DMS114 treated with DMSO at 0.1 percent for 48 hours (cell line): ENCODE data around the gene SPNS3.

Experiments
- DNase-seq: peaks from one replicate; lab custom pipeline; 2025; ENCODE audit not compliant: unreplicated experiment; lab: John Stamatoyannopoulos, UW

SPNS3 gene

DNA sequence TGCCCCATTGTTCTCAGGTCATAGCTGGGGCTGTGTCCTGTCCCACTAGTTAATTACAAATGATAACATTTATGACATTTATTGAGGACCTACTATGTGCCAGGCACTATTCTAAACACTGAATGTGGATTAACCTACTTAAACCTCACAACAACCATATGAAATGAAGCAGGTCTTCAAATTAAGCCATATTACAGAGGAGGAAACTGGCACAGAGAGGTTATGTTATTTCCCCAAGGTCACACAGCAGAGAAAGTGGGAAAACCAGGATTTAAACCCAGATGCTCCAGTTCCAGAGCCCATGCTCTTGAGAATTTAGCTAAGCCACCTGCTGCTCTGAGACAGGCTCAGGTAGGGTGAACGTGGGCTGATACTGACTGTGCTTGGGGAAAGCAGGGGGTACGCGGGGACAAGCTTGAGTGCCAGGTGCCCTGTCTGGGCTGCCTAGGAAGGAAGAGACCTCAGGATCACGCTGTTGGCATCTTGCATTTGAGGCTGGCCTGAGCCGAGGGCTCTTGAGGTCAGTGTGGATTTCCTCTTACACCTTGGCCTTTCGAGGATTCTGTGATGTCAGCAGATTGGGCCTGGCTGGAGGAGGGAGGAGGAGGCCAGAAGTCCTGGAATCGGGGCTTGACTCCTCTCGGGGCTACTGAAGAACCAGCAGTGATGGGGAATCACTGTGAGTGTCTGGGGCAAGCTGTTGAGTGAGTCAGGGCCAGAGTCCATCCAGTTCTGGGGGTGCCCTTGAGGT is 73.8 kb downstream of the SPNS3 start:
- DNase-seq = no peak

DNA sequence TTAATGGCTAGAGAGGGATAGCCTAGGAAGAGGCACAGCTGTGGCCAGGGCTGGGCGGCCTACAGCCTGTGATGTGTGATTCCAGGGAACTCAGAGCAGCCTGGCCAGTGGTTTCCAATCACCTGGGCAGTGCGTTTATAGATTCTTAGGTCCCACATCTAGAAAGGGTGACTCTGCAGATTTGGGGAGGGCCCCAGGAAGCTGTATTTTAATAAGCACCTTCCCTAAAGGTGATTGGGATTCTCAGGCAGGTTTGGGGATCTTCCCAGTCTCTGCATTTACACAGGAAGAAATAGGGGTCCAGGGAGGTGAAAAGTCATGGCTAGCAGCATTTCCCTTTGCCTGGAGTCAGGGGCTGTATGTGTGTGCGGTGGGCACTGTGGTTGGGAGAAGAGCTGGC is 74.5 kb downstream of the SPNS3 start:
- DNase-seq = no peak

DNA sequence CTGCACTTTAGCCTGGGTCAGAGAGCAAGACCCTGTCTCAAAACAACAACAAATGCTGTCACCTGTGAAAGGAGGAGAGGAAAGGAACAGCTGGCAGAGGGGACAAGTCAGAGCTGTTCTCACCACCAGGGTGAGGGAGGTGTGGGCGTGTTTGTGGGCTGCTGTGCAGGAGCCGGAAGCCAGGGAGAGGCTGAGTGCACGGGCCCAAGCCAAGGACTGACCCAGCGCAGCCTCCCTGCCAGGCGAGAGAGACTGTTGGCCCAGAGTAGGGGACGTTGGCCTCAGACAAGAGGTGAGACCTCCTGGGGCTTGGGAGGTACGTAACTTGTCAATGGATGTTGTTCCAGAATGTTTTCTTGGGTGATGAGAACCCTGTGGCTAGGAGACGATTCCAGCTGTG is 75.7 kb downstream of the SPNS3 start:
- DNase-seq = no peak

DNA sequence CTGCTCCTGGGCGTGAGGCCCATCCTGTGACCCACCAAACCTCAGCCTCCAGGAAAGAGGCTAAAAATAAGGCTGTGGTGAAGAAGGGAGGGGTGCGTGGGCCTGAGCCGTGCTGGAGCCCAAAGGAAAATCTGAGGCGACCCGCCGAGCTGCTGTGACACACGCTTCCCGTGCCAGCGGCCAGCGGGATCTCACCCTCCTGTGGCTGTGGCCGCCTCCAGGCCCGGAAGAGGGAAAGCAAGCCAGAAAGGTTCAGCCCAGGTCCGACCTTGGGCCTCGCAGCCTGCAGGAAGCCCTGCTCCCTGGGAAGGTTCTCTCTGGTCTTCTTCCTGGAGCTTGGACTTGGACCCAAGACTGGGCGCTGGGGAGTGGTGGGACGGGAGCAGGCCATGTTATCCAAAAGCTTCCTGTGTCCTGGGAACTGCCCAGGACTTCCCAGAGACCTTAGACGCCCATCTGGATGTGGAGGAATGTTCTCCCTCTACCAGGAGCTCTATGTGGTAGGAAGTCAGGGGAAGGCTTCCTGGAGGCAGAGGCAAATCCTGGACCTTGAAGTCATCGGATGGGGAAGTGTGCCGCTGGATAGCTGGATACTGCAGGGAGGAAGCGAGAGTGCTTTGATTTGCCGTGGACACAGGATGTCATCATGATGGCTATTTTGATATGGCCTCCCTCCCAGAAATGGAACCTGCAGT is 76.3 kb downstream of the SPNS3 start:
- no peak for DNase-seq

DNA sequence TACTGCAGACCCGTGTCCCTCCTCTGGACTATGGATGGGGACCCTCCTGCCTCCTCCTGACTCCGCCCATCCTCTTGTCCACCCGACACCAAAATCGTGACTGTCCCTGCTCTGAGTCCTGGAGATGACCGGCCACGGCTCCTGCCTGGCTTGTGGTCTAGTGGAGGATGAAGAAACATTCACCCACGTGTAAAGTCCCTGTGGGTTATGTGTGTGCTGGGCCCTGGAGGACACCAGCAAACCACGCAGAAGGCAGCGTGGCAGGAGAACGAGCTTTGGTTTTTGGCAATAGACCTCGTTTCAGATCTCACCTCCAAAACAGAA is 76.8 kb downstream of the SPNS3 start:
- DNase-seq = no peak

DNA sequence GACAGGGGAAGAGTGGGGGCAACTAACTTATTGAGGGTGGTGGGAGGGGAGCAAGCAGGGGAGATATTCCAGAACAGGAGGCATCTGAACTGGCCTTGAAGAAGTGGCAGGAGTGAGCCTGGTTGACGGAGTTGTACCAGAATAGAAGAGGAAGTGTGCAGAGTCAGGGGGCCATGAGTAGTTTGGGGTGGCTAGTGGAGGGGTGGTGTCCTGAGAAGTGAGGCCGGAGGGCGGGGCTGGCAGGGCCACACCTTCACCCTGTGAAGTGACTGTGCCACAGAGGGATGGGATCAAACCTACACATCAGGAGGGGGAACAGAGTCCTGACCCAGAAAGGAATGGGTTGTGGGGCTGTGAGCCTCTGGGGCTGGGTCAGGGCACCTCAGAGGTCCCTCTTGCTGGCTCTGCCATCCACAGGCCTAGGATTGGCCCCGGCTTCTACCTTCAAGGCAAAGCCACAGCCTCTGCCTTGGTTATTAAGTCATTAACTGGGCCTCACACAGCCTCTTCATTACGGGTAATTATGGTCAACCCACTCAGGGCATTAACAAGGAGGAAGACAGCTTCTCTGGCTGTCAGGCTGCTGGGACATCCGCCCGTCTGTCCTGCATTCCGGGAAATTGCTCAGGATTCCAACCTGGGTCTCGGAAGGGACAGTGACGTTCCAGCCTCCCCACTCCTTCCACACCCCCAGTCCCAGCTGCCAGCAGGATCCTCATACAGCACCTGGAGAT is 77.6 kb downstream of the SPNS3 start:
- DNase-seq = no peak

DNA sequence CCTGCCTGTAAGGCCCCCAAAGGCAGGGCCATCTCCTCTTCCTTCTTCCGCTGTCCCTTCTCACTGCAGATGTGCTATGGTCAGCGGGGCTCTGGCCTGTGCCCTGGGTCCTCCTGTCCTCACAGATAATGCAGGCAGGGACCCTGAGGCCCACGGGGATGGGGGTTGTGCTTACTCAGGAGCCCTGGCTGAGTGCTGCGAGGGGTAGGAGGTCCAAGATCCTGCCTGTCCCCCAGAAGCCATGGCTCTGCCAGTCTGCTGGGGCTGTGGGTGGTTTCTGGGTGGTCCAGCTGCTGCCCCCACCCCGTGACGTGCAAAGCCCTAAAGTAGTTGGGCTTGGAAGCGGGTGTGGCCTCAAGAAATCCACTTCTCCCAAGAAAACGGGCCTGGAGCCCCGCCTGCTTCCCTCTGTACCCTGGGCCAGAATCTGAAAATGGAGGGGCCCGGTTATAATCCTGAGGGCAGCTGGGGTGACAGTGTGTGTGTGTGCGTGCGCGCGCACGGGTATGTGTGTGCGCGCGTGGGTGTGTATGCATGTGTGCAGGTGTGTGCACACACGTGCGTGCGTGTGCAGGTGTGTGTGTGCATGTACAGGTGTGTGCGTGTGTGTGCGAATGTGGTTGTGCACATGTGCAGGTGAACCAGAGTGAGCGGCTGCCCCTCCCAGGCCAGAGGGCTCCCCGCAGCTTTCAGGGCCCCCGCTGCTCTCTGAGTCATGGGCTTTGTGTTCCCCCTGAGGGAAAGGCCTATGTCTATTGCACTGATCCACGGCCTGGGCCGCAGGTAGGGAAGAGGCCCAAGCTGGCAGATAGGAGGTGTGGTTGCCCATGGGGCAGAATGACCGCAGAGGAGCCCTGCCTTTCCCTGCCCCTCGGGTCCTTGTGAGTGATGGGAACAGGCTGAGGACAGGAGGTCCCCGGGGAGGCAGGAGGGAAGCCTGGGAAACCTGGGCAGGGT is 78.7 kb downstream of the SPNS3 start:
- no peak for DNase-seq

DNA sequence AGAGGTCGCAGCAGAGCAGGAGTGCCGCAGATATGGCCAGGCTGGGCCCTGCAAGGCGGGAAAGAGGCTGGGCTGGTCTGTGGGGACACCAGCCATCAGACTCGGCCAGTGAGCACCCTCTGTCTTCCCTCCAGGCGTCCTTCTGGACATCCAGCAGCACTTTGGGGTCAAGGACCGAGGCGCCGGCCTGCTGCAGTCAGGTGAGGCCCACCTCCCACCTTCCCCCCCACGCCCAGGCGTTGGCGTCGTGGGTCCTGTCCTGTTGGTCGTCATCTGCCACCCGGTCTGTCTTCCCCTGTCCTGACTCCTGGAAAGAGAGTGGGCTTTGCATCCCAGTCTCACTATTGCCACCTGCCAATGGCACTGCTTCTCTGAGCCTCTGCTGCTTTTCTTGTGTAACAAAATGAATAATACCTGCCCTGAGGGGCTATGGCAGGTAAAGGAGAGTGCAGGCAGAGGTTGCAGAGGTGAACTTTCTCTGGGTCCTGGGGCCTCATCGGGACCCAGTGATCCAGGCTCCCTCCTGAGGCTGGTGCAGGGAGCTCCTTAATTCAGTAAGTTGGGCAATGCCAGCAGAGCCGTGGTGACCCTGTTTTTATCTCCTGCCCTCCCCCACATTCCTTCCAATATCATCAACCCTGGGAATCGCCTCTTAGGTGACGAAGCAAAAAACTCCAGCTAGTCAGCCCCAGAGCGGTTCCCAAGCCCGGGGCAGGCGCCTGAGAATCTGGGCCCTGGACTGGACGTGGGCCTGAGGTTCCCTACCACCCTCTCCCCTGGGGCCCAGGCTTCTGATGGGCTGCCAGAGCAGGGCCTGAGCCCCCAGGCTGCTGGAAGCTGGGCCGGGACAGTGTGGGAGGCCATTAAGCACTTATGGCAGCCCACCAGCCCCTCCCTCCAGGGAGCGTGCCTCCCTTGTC is 79.6 kb downstream of the SPNS3 start:
- no peak for DNase-seq

DNA sequence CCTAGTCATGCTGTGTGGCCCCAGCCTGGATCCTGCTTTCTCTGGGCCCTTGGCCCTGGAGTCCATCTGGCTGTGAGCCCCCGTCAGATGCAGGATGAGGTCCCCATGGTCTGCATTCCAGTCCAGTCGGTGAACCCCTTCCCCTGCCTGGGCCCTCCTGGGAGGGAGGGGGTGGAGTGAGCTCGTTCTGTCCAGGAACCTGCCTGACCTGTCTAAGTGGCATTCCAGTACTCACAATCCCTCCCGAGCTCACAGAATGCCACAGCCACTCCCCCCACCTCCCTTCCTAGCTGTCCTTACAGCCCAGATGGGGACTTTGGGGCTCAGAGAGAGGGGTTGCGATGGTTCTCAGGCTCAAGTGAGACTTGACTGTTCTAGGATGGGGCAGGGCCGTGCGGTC is 80.5 kb downstream of the SPNS3 start:
- DNase-seq = no peak

DNA sequence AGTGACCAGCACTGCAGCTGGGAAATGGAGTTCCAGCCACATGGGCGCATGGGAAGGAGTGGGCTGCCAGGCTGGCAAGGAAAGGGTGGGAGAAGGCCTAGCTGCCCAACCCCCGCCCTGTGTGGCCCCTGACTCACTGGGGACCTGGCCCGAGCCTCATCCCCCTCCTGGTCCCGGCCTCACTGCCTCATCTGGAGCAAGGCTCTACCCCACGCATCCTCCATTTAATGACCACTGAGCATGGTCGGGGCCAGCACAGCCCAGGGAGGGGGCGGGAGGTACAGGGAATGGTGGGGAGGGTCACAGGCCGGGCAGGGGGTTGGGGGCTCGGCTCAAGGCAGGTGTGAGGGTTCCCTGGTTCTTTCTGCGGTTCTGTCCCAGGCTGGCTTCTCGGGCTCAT is 81.0 kb downstream of the SPNS3 start:
- DNase-seq = no peak

DNA sequence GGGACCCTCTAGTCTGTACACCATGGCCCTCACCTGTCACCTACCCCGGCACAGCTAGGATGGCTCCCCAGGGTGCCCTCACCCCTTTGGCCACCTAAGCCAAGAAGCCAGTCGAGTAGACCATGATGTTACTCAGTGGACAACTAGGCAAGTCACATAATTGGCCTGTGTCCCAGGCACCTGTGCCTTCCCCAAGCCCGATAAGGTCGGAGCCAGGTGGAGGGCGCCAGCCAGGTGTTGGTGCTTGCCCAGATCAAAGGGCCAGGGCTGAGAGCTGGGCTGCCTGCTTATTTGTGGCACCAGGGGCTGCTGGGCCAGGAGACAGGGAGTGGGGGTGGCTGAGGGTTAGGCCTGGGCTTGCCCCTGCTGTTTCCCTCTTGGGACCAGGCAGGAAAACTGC is 81.8 kb downstream of the SPNS3 start:
- DNase-seq = no peak

DNA sequence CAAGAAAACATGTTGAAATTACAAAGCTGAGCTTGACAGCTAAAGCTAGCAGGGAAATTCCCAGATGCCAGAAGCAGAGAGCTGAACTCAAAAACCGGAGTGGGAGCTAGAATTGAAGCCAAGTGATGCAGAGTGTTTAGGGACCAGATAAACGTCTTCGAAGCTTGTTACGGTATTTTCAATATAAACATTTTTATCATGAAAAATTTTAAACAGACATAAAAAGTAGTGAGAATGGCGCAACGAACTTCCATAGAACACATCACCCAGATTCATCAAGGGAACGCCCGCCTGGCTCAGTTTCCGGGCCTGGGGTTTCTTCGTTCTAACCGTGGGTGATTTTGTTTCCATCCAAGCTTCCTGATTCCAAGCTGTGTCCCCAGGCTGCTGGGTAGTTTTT is 83.0 kb downstream of the SPNS3 start:
- no peak for DNase-seq

DNA sequence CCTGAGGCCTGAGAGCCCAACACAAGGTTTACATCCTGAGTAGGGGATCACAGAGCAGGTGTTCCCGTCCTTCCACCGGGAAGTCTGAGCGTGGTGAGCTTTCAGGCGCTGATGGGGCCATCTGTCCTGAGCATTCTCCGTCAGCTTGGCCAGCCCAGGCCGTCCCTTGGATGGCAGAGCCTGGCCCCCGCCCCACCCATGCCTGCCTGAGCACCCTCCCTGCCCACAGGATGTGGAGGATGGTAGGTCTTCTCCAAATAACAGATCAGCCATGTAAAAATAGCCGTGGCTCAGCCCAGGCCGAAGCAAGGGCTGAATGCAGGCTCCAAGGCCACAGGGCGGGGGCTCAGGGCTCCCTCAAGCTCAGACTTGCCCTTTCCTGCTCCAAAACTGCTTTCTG is 85.2 kb downstream of the SPNS3 start:
- DNase-seq = no peak

DNA sequence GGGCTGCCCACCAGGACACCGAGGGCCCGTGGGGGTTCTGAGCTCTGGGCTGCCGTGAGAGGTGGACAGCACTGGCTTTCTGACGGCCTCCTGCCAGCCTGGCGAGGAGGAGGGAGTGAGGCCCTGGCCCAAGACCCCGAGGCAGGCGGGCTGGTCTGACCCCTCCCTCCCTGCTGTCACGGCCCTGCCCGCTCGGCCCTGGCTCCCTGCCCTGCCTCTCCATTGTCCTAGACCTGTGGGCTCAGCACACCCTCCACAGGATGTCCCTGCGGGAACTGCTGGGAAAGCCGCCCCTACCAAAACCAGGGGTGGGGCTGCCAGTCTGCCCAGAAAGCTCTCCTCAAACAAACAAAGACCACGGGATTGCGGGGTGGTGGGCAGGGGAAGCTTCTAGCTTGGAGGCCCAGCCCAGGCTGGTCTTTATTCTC is 85.6 kb downstream of the SPNS3 start:
- DNase-seq = no peak

DNA sequence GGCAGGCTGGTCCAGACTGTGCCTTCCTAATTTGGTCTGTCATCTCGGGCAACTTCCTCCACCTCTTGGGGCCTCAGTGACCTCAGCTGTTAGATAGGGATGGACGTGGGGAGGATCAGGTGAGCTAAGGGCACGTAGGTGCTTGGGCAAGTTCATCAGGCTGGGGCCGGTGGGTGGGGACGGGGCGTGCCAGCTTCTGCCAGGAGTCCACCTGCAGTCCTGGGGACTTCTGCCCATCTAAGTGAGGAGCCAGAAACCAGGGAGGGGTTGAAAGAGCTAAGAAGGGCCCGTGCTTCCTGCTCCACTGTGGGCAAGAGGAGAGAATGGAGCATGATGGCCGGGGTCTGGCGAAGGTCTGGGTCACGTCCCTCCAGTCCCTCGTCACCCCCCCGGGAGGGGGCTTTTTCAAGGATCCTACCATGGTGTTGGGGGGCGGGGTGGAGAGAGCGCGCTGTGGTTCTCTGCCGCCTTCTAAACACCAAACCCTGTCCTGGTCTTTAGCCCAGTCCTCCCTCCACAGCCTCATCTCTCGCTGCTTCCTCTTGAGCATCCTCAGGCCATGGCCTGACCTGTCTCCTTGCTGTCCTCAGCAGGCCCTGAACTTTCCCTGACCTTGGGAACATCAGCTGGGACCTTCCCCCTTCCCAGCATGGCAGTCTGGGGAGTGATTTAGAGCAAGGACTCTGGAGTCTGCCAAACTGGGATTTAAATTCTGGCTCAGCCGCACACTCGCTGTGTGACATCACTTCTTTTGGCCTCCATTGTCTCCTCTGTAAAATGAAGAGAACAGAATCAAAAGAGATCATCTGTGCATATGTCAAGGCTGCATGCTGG is 86.5 kb downstream of the SPNS3 start:
- DNase-seq = no peak

DNA sequence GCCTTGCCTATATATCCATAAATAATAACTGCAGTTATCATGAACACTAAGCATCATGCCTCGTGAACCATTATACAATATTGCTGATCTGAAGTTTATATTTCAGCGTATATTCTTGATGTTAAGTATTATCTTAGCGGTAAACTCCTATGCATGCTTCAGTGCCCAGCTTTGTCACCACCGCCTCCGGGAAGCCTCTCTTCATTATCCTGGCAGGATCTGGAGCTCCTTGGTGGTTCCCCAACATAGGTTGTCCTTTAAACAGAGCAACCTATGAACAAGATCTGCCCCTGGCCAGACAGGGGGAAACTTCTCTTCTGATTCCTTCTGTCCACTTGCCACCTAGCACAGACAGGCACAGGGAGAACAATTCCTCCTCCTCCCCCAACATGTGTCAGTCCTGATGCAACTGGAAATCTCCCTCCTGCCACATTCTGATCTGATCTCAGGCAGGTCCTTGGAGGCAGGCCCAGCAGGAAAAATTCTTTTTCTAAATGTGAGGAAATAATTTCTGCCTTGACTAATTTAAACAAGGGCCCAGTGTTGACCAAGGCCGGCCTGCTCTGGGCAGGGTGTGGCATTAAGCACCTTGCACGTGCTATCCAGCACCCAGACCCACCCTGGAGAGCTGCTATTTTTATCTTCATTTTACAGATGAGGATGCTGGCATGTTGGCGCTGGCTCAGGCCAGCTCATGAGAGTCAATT is 87.3 kb downstream of the SPNS3 start:
- no peak for DNase-seq

DNA sequence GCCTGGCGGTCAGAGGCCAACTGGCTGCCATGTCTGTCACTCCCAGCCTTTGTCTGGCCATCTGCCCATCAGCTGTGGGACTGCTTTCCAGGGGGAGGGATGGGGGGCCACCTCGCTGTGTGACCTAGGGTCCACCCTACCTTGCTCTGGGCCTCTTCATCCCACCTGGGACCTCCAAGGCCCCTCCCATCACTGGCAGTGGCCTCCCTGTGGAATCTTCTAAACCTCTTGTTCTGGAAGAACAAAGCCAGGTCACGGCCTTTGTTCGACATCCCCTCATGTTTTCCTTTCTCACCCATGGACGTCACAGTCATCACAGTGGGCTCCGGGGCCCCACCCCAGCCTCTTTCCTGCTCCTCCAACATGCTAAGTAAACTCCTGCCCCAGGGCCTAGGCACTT is 88.9 kb downstream of the SPNS3 start:
- DNase-seq = no peak

DNA sequence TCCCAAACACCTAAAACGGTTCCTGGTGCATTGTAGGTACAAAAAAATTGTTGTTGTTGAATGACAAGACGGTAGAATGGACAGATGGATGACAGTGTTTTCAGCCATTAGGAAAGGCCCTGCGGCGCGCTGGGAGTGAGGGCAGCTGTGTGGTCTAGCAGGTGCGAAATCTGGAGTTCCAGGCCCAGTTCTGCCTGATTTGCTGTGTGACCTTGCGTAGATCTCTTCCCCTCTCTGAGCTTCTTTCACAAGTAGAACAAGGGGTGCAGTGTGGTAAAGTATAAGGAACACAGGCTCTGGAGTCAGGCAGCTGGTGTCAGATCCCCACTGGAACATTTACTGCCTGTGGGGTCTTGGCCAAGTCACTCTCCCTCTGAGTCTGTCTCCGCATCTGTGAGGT is 90.2 kb downstream of the SPNS3 start:
- no peak for DNase-seq
